Lower leg skin (tissue), 3 donors: ENCODE data around the gene EPB41L2.

Experiments used
- POLR2A ChIP-seq, 2 donors: fragments of 450-650 bp; IDR thresholded peaks; one replicate each; pipeline ENCODE4 v1.6.1; 2016 to 2017; ENCODE audit warnings: antibody characterized with exemption in 2 of 2, mild to moderate bottlenecking in 1 of 2, moderate library complexity in 1 of 2
- TF ChIP-seq, protein P1 (sequence below), 3 donors: fragments of 450-650 bp; IDR thresholded peaks; one replicate each; pipeline ENCODE4 v1.5.1; 2016; ENCODE audit warnings: antibody characterized with exemption in 3 of 3, mild to moderate bottlenecking in 3 of 3, moderate library complexity in 2 of 3

DNA sequence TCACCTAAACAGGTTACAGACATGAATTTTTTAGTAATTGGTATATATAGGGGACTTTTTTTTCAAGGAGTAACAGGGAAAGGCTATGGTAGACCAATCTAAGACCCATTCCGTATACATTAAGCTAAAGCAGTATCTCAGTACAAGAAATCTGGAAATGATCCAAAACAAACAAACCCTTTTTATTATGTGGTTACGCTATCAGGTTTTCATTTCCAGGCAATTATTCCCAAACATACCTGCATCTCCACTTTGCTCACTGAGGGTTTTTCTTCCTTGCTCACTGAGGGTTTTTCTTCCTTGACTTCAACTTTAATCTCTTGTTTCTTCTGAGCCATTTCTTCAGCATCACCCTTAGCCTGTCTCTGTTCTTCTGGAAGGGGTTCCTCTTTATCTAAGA, 107.3 kb downstream of the EPB41L2 start:
- TF ChIP-seq, protein P1, sequence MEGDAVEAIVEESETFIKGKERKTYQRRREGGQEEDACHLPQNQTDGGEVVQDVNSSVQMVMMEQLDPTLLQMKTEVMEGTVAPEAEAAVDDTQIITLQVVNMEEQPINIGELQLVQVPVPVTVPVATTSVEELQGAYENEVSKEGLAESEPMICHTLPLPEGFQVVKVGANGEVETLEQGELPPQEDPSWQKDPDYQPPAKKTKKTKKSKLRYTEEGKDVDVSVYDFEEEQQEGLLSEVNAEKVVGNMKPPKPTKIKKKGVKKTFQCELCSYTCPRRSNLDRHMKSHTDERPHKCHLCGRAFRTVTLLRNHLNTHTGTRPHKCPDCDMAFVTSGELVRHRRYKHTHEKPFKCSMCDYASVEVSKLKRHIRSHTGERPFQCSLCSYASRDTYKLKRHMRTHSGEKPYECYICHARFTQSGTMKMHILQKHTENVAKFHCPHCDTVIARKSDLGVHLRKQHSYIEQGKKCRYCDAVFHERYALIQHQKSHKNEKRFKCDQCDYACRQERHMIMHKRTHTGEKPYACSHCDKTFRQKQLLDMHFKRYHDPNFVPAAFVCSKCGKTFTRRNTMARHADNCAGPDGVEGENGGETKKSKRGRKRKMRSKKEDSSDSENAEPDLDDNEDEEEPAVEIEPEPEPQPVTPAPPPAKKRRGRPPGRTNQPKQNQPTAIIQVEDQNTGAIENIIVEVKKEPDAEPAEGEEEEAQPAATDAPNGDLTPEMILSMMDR (IDR thresholded peaks at IDR 0.05) = no peak
- no peak for TF ChIP-seq POLR2A (IDR thresholded peaks at IDR 0.05)
